Measurements from ENCODE around the gene RHOV. TPM values are rescaled to one million over a fixed set of nuclear protein-coding genes. Genes with fewer than 3 reads are reported as not detected.
A peak's percentile ranks its signal among the peaks of the same experiment; 100 is the strongest.

RHOV gene
- total RNA-seq, 1 experiment from 2014 or later: 6.0 TPM

DNA sequence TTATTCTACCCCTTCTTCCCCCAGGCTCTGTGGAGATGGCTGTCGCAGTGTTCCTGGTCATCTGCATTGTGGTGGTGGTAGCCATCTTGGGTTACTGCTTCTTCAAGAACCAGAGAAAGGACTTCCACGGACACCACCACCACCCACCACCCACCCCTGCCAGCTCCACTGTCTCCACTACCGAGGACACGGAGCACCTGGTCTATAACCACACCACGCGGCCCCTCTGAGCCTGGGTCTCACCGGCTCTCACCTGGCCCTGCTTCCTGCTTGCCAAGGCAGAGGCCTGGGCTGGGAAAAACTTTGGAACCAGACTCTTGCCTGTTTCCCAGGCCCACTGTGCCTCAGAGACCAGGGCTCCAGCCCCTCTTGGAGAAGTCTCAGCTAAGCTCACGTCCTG lies 17.3 kb downstream of the RHOV start:
- ChIA-PET POLR2A (interaction anchor here (2.7 to 3.6 kb wide), 2 partner anchors 10 to 38 kb away, joined by 13 to 34 read pairs; partner anchors contain the start of gene VPS18), RAD21 (ENCODE audit: low non-redundant PET in 1 of 2, low total read pairs in 2 of 2, uncharacterized antibody in 2 of 2, unreplicated experiment in 2 of 2) (interaction anchor here (1.5 to 4.0 kb wide), 5 partner anchors 16 to 38 kb away, joined by 6 to 29 read pairs (median 21); partner anchors contain the start of genes VPS18 (in 2 of the 2) and RHOV (in 1 of the 2)), CTCF (interaction anchor here (1.4 to 6.2 kb wide), 9 partner anchors 7 to 328 kb away, joined by 3 to 166 read pairs (median 49); partner anchors contain the start of genes RHOV, SPINT1 and VPS18)
- Histone ChIP-seq H3K9me3 (ENCODE audit: control insufficient read depth in 1 of 2, insufficient read depth in 1 of 2, low read depth in 1 of 2, low read length in 2 of 2) (no peaks in the 10 kb centered on the region), H3K9me2 (ENCODE audit: insufficient read depth) (no peaks in the 10 kb centered on the region), H2AFZ (ENCODE audit: low read depth, low read length, poor library complexity, severe bottlenecking) (no peak overlapping the region), H3K4me1 (ENCODE audit: control insufficient read depth in 1 of 2, insufficient read depth in 2 of 2, low read length in 2 of 2) (peaks cover 11 to 20% of the 10 kb centered on the region in 2 experiments), H3K4me3 (replicated peaks in 1 of 2; ENCODE audit: low read depth in 1 of 2, low read length in 2 of 2) (no peak overlapping the region), H3K9ac (ENCODE audit: low read length) (peak overlapping the region; percentile 22; the same call in 1 of the 2 replicates), H3K36me3 (ENCODE audit: control insufficient read depth in 1 of 2, insufficient read depth in 2 of 2, low read length in 2 of 2) (peaks cover 16 to 21% of the 10 kb centered on the region in 2 experiments; a peak in 3 of 4 replicates), H4K20me1 (ENCODE audit: insufficient read depth) (no peaks in the 10 kb centered on the region), H3K4me2 (ENCODE audit: low read length) (peak overlapping the region; percentile 15; the same call in 1 of the 2 replicates), H3K79me2 (ENCODE audit: insufficient read depth, low read length) (peaks cover 5% of the 10 kb centered on the region; the same call in 1 of the 2 replicates), H3K27ac (ENCODE audit: low read depth, low read length) (peak overlapping the region; percentile 52), H3K27me3 (ENCODE audit: insufficient read depth, low read length) (no peaks in the 10 kb centered on the region)
- BruUV-seq (replicated peaks): no TSS peak
- ATAC-seq: no peak
- TF ChIP-seq, protein P1, sequence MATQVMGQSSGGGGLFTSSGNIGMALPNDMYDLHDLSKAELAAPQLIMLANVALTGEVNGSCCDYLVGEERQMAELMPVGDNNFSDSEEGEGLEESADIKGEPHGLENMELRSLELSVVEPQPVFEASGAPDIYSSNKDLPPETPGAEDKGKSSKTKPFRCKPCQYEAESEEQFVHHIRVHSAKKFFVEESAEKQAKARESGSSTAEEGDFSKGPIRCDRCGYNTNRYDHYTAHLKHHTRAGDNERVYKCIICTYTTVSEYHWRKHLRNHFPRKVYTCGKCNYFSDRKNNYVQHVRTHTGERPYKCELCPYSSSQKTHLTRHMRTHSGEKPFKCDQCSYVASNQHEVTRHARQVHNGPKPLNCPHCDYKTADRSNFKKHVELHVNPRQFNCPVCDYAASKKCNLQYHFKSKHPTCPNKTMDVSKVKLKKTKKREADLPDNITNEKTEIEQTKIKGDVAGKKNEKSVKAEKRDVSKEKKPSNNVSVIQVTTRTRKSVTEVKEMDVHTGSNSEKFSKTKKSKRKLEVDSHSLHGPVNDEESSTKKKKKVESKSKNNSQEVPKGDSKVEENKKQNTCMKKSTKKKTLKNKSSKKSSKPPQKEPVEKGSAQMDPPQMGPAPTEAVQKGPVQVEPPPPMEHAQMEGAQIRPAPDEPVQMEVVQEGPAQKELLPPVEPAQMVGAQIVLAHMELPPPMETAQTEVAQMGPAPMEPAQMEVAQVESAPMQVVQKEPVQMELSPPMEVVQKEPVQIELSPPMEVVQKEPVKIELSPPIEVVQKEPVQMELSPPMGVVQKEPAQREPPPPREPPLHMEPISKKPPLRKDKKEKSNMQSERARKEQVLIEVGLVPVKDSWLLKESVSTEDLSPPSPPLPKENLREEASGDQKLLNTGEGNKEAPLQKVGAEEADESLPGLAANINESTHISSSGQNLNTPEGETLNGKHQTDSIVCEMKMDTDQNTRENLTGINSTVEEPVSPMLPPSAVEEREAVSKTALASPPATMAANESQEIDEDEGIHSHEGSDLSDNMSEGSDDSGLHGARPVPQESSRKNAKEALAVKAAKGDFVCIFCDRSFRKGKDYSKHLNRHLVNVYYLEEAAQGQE (IDR thresholded peaks at IDR 0.05; ENCODE audit: low read depth): no peak
- TF ChIP-seq RAD21 (IDR thresholded peaks at IDR 0.05; ENCODE audit: low read depth): no peak
- TF ChIP-seq, protein P2, sequence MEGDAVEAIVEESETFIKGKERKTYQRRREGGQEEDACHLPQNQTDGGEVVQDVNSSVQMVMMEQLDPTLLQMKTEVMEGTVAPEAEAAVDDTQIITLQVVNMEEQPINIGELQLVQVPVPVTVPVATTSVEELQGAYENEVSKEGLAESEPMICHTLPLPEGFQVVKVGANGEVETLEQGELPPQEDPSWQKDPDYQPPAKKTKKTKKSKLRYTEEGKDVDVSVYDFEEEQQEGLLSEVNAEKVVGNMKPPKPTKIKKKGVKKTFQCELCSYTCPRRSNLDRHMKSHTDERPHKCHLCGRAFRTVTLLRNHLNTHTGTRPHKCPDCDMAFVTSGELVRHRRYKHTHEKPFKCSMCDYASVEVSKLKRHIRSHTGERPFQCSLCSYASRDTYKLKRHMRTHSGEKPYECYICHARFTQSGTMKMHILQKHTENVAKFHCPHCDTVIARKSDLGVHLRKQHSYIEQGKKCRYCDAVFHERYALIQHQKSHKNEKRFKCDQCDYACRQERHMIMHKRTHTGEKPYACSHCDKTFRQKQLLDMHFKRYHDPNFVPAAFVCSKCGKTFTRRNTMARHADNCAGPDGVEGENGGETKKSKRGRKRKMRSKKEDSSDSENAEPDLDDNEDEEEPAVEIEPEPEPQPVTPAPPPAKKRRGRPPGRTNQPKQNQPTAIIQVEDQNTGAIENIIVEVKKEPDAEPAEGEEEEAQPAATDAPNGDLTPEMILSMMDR (IDR thresholded peaks at IDR 0.05 in 2 of 3, conservative IDR thresholded peaks at IDR 0.05 in 1 of 3; ENCODE audit: borderline replicate concordance in 1 of 3, insufficient read depth in 1 of 3, low read depth in 2 of 3, low read length in 2 of 3): no peak
- TF ChIP-seq EZH2phosphoT487 (IDR thresholded peaks at IDR 0.05; ENCODE audit: borderline replicate concordance): no peak
- TF ChIP-seq ELF1 (IDR thresholded peaks at IDR 0.05; ENCODE audit: borderline replicate concordance, low read depth): no peak
- intact Hi-C loops (cut with micrococcal nuclease): loop anchor here (1.0 kb wide), 1 partner anchor 38 kb away; the partner anchor contains the start of gene VPS18
- DNase-seq (ENCODE audit: low read depth, low spot score): no peak
